ENCODE data around the gene ATP8A2.
"Not testable (repeated sequence)": the region's sequence is repeated elsewhere in the genome, so short reads cannot be mapped to it uniquely, and the experiment has no call there.

ATP8A2 gene

GRCh38 chr13:25466880-25467279 lies 95.1 kb downstream of the ATP8A2 start:
- no peak for DNase-seq

GRCh38 chr13:25468325-25469168 lies 96.8 kb downstream of the ATP8A2 start:
- DNase-seq, result no peak

- DNase-seq, result no peak
Measured at GRCh38 chr13:25469169-25469525, 97.4 kb downstream of the ATP8A2 start.

GRCh38 chr13:25473864-25474263 lies 102.1 kb downstream of the ATP8A2 start:
- no peak for DNase-seq

- no peak for DNase-seq
Measured at GRCh38 chr13:25478186-25478585, 106.4 kb downstream of the ATP8A2 start.

- no peak for DNase-seq
Measured at GRCh38 chr13:25489238-25489637, 117.5 kb downstream of the ATP8A2 start.

GRCh38 chr13:25490236-25490635 lies 118.5 kb downstream of the ATP8A2 start:
- DNase-seq, result no peak

GRCh38 chr13:25493931-25494640 lies 122.3 kb downstream of the ATP8A2 start:
- DNase-seq, result no peak

GRCh38 chr13:25494698-25495411 lies 123.1 kb downstream of the ATP8A2 start:
- DNase-seq, result no peak

- DNase-seq, result no peak
Measured at GRCh38 chr13:25501231-25501630, 129.5 kb downstream of the ATP8A2 start.

- DNase-seq, result no peak
Measured at GRCh38 chr13:25502031-25502430, 130.3 kb downstream of the ATP8A2 start.

- DNase-seq, result no peak
Measured at GRCh38 chr13:25502551-25502950, 130.8 kb downstream of the ATP8A2 start.

GRCh38 chr13:25503856-25504255 lies 132.1 kb downstream of the ATP8A2 start:
- no peak for DNase-seq

GRCh38 chr13:25507841-25508240 lies 136.1 kb downstream of the ATP8A2 start:
- no peak for DNase-seq

GRCh38 chr13:25513060-25513459 lies 141.3 kb downstream of the ATP8A2 start:
- not testable (repeated sequence) for DNase-seq

GRCh38 chr13:25518441-25518840 lies 146.7 kb downstream of the ATP8A2 start:
- no peak for DNase-seq

GRCh38 chr13:25525884-25526283 lies 154.1 kb downstream of the ATP8A2 start:
- no peak for DNase-seq

- DNase-seq, result no peak
Measured at GRCh38 chr13:25528266-25528665, 156.5 kb downstream of the ATP8A2 start.

- no peak for DNase-seq
Measured at GRCh38 chr13:25529425-25529824, 157.7 kb downstream of the ATP8A2 start.

- no peak for DNase-seq
Measured at GRCh38 chr13:25538276-25538675, 166.5 kb downstream of the ATP8A2 start.

- no peak for DNase-seq
Measured at GRCh38 chr13:25541434-25542123, 169.8 kb downstream of the ATP8A2 start.

GRCh38 chr13:25548991-25549390 lies 177.2 kb downstream of the ATP8A2 start:
- not testable (repeated sequence) for DNase-seq

- DNase-seq, result no peak
Measured at GRCh38 chr13:25561812-25562211, 190.0 kb downstream of the ATP8A2 start.
